Measurements from ENCODE around the gene ASPA. TPM values are rescaled to one million over a fixed set of nuclear protein-coding genes. Genes with fewer than 3 reads are reported as not detected.

Gene ASPA
- total and polyA plus RNA-seq, 2 experiments from 2014 or later: 0.13 TPM; not detected in 1

DNA sequence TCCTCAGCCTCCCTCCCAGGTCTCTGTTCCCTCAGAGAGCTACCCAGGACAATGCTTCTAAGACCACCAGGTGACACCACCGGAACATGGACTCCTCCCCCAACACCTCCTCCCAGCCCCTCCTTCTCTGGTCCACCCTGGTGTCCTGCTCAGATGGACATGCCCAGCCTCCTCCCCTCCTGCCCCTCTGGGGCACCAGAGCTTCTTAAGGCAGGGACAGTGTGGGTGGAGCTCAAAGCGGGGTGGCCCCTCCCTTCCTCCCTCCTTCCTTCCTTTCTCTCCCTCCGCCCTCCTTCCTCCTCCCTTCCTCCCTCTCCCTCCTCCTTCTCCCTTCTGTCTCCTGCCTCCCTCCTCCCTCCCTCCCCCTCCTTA lies 59.1 kb downstream of the ASPA start (continued):
- TF ChIP-seq, protein P1, sequence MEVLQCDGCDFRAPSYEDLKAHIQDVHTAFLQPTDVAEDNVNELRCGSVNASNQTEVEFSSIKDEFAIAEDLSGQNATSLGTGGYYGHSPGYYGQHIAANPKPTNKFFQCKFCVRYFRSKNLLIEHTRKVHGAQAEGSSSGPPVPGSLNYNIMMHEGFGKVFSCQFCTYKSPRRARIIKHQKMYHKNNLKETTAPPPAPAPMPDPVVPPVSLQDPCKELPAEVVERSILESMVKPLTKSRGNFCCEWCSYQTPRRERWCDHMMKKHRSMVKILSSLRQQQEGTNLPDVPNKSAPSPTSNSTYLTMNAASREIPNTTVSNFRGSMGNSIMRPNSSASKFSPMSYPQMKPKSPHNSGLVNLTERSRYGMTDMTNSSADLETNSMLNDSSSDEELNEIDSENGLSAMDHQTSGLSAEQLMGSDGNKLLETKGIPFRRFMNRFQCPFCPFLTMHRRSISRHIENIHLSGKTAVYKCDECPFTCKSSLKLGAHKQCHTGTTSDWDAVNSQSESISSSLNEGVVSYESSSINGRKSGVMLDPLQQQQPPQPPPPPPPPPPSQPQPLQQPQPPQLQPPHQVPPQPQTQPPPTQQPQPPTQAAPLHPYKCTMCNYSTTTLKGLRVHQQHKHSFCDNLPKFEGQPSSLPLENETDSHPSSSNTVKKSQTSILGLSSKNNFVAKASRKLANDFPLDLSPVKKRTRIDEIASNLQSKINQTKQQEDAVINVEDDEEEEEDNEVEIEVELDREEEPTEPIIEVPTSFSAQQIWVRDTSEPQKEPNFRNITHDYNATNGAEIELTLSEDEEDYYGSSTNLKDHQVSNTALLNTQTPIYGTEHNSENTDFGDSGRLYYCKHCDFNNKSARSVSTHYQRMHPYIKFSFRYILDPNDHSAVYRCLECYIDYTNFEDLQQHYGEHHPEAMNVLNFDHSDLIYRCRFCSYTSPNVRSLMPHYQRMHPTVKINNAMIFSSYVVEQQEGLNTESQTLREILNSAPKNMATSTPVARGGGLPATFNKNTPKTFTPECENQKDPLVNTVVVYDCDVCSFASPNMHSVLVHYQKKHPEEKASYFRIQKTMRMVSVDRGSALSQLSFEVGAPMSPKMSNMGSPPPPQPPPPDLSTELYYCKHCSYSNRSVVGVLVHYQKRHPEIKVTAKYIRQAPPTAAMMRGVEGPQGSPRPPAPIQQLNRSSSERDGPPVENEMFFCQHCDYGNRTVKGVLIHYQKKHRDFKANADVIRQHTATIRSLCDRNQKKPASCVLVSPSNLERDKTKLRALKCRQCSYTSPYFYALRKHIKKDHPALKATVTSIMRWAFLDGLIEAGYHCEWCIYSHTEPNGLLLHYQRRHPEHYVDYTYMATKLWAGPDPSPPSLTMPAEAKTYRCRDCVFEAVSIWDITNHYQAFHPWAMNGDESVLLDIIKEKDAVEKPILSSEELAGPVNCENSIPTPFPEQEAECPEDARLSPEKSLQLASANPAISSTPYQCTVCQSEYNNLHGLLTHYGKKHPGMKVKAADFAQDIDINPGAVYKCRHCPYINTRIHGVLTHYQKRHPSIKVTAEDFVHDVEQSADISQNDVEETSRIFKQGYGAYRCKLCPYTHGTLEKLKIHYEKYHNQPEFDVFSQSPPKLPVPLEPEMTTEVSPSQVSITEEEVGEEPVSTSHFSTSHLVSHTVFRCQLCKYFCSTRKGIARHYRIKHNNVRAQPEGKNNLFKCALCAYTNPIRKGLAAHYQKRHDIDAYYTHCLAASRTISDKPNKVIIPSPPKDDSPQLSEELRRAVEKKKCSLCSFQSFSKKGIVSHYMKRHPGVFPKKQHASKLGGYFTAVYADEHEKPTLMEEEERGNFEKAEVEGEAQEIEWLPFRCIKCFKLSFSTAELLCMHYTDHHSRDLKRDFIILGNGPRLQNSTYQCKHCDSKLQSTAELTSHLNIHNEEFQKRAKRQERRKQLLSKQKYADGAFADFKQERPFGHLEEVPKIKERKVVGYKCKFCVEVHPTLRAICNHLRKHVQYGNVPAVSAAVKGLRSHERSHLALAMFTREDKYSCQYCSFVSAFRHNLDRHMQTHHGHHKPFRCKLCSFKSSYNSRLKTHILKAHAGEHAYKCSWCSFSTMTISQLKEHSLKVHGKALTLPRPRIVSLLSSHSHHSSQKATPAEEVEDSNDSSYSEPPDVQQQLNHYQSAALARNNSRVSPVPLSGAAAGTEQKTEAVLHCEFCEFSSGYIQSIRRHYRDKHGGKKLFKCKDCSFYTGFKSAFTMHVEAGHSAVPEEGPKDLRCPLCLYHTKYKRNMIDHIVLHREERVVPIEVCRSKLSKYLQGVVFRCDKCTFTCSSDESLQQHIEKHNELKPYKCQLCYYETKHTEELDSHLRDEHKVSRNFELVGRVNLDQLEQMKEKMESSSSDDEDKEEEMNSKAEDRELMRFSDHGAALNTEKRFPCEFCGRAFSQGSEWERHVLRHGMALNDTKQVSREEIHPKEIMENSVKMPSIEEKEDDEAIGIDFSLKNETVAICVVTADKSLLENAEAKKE (CRISPR knock-in tag; IDR thresholded peaks at IDR 0.05): no peak
- TF ChIP-seq, protein P2, sequence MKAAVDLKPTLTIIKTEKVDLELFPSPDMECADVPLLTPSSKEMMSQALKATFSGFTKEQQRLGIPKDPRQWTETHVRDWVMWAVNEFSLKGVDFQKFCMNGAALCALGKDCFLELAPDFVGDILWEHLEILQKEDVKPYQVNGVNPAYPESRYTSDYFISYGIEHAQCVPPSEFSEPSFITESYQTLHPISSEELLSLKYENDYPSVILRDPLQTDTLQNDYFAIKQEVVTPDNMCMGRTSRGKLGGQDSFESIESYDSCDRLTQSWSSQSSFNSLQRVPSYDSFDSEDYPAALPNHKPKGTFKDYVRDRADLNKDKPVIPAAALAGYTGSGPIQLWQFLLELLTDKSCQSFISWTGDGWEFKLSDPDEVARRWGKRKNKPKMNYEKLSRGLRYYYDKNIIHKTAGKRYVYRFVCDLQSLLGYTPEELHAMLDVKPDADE (IDR thresholded peaks at IDR 0.05): no peak
- TF ChIP-seq EZH2phosphoT487 (IDR thresholded peaks at IDR 0.05; ENCODE audit: unreplicated experiment) (no peak), EZH2 (IDR thresholded peaks at IDR 0.05; ENCODE audit: low read depth, unreplicated experiment) (no peak), NANOG (IDR thresholded peaks at IDR 0.05; ENCODE audit: borderline replicate concordance) (no peak)
- TF ChIP-seq, protein P3, sequence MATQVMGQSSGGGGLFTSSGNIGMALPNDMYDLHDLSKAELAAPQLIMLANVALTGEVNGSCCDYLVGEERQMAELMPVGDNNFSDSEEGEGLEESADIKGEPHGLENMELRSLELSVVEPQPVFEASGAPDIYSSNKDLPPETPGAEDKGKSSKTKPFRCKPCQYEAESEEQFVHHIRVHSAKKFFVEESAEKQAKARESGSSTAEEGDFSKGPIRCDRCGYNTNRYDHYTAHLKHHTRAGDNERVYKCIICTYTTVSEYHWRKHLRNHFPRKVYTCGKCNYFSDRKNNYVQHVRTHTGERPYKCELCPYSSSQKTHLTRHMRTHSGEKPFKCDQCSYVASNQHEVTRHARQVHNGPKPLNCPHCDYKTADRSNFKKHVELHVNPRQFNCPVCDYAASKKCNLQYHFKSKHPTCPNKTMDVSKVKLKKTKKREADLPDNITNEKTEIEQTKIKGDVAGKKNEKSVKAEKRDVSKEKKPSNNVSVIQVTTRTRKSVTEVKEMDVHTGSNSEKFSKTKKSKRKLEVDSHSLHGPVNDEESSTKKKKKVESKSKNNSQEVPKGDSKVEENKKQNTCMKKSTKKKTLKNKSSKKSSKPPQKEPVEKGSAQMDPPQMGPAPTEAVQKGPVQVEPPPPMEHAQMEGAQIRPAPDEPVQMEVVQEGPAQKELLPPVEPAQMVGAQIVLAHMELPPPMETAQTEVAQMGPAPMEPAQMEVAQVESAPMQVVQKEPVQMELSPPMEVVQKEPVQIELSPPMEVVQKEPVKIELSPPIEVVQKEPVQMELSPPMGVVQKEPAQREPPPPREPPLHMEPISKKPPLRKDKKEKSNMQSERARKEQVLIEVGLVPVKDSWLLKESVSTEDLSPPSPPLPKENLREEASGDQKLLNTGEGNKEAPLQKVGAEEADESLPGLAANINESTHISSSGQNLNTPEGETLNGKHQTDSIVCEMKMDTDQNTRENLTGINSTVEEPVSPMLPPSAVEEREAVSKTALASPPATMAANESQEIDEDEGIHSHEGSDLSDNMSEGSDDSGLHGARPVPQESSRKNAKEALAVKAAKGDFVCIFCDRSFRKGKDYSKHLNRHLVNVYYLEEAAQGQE (IDR thresholded peaks at IDR 0.05; ENCODE audit: unreplicated experiment): no peak

Data from GM23338 (cell line).